Tibial artery (tissue), 4 donors: Measurements from ENCODE around the gene GRID2.
A peak's percentile ranks its signal among the peaks of the same experiment; 100 is the strongest.

Source experiments
- DNase-seq, 2 donors: peaks; one replicate each; pipeline ENCODE4 v3.0.0-alpha.2; 2019
- H3K27ac ChIP-seq, 2 donors: fragments of 200-600 bp; sonication (generic) in 1 of 2; 1 replicate in 1 of 2; 2 replicates in 1 of 2; pipeline ENCODE4 v1.5.1; 2018 to 2019; ENCODE audit warnings: mild to moderate bottlenecking in 1 of 2
- H3K27me3 ChIP-seq, 2 donors: fragments of 200-600 bp; sonication (generic) in 1 of 2; one replicate each; pipeline versions ENCODE4 v1.5.1 to v1.6.0; 2016 to 2019
- H3K36me3 ChIP-seq, 3 donors: fragments of 200-600 bp; sonication (generic) in 2 of 3; one replicate each; pipeline ENCODE4 v1.5.1; 2016 to 2019; ENCODE audit warnings: mild to moderate bottlenecking in 2 of 3
- H3K4me1 ChIP-seq, 4 donors: fragments of 200-600 bp; sonication (generic) in 2 of 4; 1 replicate in 3 of 4; 2 replicates in 1 of 4; pipeline ENCODE4 v1.5.1; 2016 to 2019
- H3K4me3 ChIP-seq, 2 donors: fragments of 200-600 bp; sonication (generic) in 1 of 2; 1 replicate in 1 of 2; 2 replicates in 1 of 2; pipeline ENCODE4 v1.5.1; 2018 to 2019; ENCODE audit warnings: mild to moderate bottlenecking in 2 of 2
- H3K9me3 ChIP-seq, 3 donors: fragments of 200-600 bp; sonication (generic) in 1 of 3; one replicate each; pipeline ENCODE4 v1.5.1; 2016 to 2019
- intact Hi-C: fragments of 100-400 bp; cut with DNase I; formaldehyde crosslinking; loops from one replicate; pipeline ENCODE4 v1.15.0; 2023; ENCODE audit warnings: low total_unique reads
- TF ChIP-seq, protein P1 (sequence below), 2 experiments: fragments of 200-600 bp in 1 of 2; fragments of 450-650 bp in 1 of 2; IDR thresholded peaks; one replicate each; pipeline ENCODE4 v1.5.1; 2017 to 2019; ENCODE audit warnings: antibody characterized with exemption in 2 of 2, mild to moderate bottlenecking in 1 of 2, moderate library complexity in 1 of 2

GRID2 gene

DNA sequence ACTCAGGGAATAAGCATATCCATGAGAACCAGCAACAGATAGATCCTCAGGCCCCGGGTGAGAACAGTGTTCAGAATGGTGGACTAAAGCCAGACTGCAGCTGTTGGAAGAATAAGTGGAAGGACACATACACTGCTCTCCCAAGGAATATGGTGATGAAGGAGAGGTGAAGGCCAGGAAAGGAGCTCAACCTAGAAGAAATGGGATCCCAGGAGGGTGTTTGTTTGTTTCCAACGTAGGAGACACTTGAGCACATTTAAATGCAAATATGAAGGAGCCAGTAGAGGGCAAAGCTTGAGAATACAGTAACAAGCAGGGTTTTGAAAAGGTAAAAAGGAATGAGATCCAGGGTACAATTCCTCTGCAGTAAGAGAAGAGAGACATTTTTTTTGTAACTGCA, 1482.4 kb downstream of the GRID2 start:
- intact Hi-C loops, result no loop called here

DNA sequence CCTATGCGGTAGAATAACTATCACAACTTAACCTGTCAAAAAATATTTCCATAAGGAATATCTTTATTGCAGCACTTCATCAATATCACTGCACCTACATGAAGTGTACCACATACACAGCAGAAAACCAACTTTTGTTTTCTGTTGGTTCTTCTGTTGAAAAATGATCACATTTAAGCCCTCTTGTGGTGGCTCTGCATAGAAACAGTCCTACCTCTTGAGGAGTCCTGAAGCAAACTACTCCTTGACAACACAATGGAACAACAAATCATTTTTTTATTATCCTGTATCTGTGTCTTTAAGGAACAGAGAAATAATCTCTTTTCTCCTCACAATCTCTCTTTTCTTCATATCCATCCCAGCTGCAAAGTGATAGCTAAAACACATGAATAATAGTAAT, 1484.9 kb downstream of the GRID2 start:
- Histone ChIP-seq H3K36me3 (no peaks in the 10 kb centered on the region), H3K4me3 (no peak overlapping the region), H3K27ac (no peak overlapping the region), H3K27me3 (no peaks in the 10 kb centered on the region), H3K9me3 (no peaks in the 10 kb centered on the region), H3K4me1 (no peaks in the 10 kb centered on the region)
- no peak for DNase-seq
- TF ChIP-seq, protein P1, sequence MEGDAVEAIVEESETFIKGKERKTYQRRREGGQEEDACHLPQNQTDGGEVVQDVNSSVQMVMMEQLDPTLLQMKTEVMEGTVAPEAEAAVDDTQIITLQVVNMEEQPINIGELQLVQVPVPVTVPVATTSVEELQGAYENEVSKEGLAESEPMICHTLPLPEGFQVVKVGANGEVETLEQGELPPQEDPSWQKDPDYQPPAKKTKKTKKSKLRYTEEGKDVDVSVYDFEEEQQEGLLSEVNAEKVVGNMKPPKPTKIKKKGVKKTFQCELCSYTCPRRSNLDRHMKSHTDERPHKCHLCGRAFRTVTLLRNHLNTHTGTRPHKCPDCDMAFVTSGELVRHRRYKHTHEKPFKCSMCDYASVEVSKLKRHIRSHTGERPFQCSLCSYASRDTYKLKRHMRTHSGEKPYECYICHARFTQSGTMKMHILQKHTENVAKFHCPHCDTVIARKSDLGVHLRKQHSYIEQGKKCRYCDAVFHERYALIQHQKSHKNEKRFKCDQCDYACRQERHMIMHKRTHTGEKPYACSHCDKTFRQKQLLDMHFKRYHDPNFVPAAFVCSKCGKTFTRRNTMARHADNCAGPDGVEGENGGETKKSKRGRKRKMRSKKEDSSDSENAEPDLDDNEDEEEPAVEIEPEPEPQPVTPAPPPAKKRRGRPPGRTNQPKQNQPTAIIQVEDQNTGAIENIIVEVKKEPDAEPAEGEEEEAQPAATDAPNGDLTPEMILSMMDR (IDR thresholded peaks at IDR 0.05), result no peak
- intact Hi-C loops, result no loop called here

More for the DNA sequence above, 1482.4 kb downstream of the GRID2 start:
- no peak overlapping the region for H3K27ac ChIP-seq
- TF ChIP-seq, protein P1 (IDR thresholded peaks at IDR 0.05), result no peak
- no peaks in the 10 kb centered on the region for H3K27me3 ChIP-seq
- H3K36me3 ChIP-seq, result no peaks in the 10 kb centered on the region
- H3K4me1 ChIP-seq, result no peaks in the 10 kb centered on the region
- H3K9me3 ChIP-seq, result no peaks in the 10 kb centered on the region
- no peak overlapping the region for H3K4me3 ChIP-seq
- no peak for DNase-seq

GRCh38 chr4:93791570-93792195, 1487.9 kb downstream of the GRID2 start:
- TF ChIP-seq, protein P1 (IDR thresholded peaks at IDR 0.05), result peak; percentile 43 to 56
- DNase-seq, result peak in 1 of 2 donors; percentile 42
- H3K27ac ChIP-seq, result no peak overlapping the region
- no peaks in the 10 kb centered on the region for H3K9me3 ChIP-seq
- intact Hi-C loops, result no loop called here
- no peaks in the 10 kb centered on the region for H3K36me3 ChIP-seq
- H3K4me3 ChIP-seq, result no peak overlapping the region
- peaks cover 0 to 3% of the 10 kb centered on the region in 2 donors for H3K27me3 ChIP-seq
- no peaks in the 10 kb centered on the region for H3K4me1 ChIP-seq

- intact Hi-C loops, result no loop called here
- no peak overlapping the region for H3K4me3 ChIP-seq
- TF ChIP-seq, protein P1 (IDR thresholded peaks at IDR 0.05), result no peak
Measured at GRCh38 chr4:93802045-93802444, 1498.3 kb downstream of the GRID2 start.

GRCh38 chr4:93809773-93810172, 1506.0 kb downstream of the GRID2 start:
- Histone ChIP-seq H3K4me1 (no peaks in the 10 kb centered on the region), H3K36me3 (no peaks in the 10 kb centered on the region), H3K9me3 (no peaks in the 10 kb centered on the region), H3K27ac (no peak overlapping the region), H3K27me3 (no peaks in the 10 kb centered on the region), H3K4me3 (no peak overlapping the region)
- TF ChIP-seq, protein P1 (IDR thresholded peaks at IDR 0.05), result no peak
- DNase-seq, result no peak
- intact Hi-C loops, result no loop called here

More at GRCh38 chr4:93802045-93802444, 1498.3 kb downstream of the GRID2 start:
- no peaks in the 10 kb centered on the region for H3K4me1 ChIP-seq
- no peaks in the 10 kb centered on the region for H3K36me3 ChIP-seq
- no peaks in the 10 kb centered on the region for H3K27me3 ChIP-seq
- no peak overlapping the region for H3K27ac ChIP-seq
- DNase-seq, result no peak
- H3K9me3 ChIP-seq, result no peaks in the 10 kb centered on the region
